Stimulated activated CD8-positive, alpha-beta memory T cell treated with anti-CD3 and anti-CD28 coated beads, Interleukin-7, amount 100 ng/mL, for 48 hours (primary cell): Measurements from ENCODE around the gene ANKRD55.
"Not testable (repeated sequence)": the region's sequence is repeated elsewhere in the genome, so short reads cannot be mapped to it uniquely, and the experiment has no call there.

ENCODE experiments used
- DNase-seq, 2 donors: peaks; one replicate each; pipeline ENCODE4 v3.0.0-alpha.2; 2020; ENCODE audit warnings: low read depth in 1 of 2; ENCODE audit errors: extremely low read depth in 1 of 2

Gene ANKRD55

GRCh38 chr5:56083286-56083854, 149.8 kb downstream of the ANKRD55 start:
- DNase-seq, result no peak

- not testable (repeated sequence) for DNase-seq
Measured at GRCh38 chr5:56081053-56081642, 152.0 kb downstream of the ANKRD55 start.

- no peak for DNase-seq
Measured at GRCh38 chr5:56080375-56081052, 152.6 kb downstream of the ANKRD55 start.

- DNase-seq, result not testable (repeated sequence)
Measured at GRCh38 chr5:56079157-56079500, 154.0 kb downstream of the ANKRD55 start.

GRCh38 chr5:56078278-56079156, 154.6 kb downstream of the ANKRD55 start:
- DNase-seq, result no peak

GRCh38 chr5:56077796-56078233, 155.3 kb downstream of the ANKRD55 start:
- no peak for DNase-seq

GRCh38 chr5:56076486-56076885, 156.6 kb downstream of the ANKRD55 start:
- DNase-seq, result no peak

- DNase-seq, result no peak
Measured at GRCh38 chr5:56075361-56075760, 157.8 kb downstream of the ANKRD55 start.

GRCh38 chr5:56072863-56073766, 160.0 kb downstream of the ANKRD55 start:
- DNase-seq, result no peak

GRCh38 chr5:56071470-56071869, 161.7 kb downstream of the ANKRD55 start:
- DNase-seq, result no peak

- DNase-seq, result no peak
Measured at GRCh38 chr5:56070851-56071465, 162.2 kb downstream of the ANKRD55 start.

GRCh38 chr5:56069652-56070226, 163.4 kb downstream of the ANKRD55 start:
- no peak for DNase-seq

GRCh38 chr5:56066931-56067450, 166.1 kb downstream of the ANKRD55 start:
- DNase-seq, result no peak

- no peak for DNase-seq
Measured at GRCh38 chr5:56064984-56065383, 168.1 kb downstream of the ANKRD55 start.

GRCh38 chr5:56060276-56061110, 172.6 kb downstream of the ANKRD55 start:
- peak in 1 of 2 donors; percentile 42 for DNase-seq

- no peak for DNase-seq
Measured at GRCh38 chr5:56059854-56060253, 173.3 kb downstream of the ANKRD55 start.

- DNase-seq, result no peak
Measured at GRCh38 chr5:56056875-56057274, 176.3 kb downstream of the ANKRD55 start.

- DNase-seq, result no peak
Measured at GRCh38 chr5:56055859-56056258, 177.3 kb downstream of the ANKRD55 start.
